Measurements from ENCODE around the gene DYNC2H1. TPM values are rescaled to one million over a fixed set of nuclear protein-coding genes. Genes with fewer than 3 reads are reported as not detected.

Gene DYNC2H1
- total and polyA plus RNA-seq, 8 donors, result 12.8 to 41.2 (median 31.1) TPM

DNA sequence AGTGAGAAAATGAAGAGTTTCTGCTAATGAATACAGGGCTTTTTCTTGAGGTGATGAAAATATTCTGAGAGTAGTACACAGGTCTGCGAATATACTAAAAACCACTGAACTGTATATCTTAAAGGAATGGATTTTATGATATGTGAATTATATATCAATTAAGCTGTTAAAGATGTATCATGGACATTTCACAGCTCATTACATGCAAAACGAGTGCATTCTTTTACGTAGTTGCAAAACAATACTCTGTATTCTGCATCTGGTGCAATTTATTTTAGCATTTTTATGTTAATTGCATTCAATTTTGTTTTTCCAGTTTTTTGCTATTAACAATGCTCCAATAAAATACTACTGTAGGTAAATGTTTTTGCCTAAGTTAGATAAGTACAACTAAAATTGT, 411.6 kb downstream of the DYNC2H1 start:
- H3K36me3 ChIP-seq, result no peaks in the 10 kb centered on the region
- DNase-seq, result no peak
- no peaks in the 10 kb centered on the region for H3K4me1 ChIP-seq
- TF ChIP-seq, protein P1, sequence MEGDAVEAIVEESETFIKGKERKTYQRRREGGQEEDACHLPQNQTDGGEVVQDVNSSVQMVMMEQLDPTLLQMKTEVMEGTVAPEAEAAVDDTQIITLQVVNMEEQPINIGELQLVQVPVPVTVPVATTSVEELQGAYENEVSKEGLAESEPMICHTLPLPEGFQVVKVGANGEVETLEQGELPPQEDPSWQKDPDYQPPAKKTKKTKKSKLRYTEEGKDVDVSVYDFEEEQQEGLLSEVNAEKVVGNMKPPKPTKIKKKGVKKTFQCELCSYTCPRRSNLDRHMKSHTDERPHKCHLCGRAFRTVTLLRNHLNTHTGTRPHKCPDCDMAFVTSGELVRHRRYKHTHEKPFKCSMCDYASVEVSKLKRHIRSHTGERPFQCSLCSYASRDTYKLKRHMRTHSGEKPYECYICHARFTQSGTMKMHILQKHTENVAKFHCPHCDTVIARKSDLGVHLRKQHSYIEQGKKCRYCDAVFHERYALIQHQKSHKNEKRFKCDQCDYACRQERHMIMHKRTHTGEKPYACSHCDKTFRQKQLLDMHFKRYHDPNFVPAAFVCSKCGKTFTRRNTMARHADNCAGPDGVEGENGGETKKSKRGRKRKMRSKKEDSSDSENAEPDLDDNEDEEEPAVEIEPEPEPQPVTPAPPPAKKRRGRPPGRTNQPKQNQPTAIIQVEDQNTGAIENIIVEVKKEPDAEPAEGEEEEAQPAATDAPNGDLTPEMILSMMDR (IDR thresholded peaks at IDR 0.05), result no peak
- H3K4me3 ChIP-seq, result no peak overlapping the region
- no peak overlapping the region for H3K27ac ChIP-seq
- intact Hi-C loops (cut with DNase I), result no loop called here
- peaks cover 0 to 3% of the 10 kb centered on the region in 2 donors for H3K9me3 ChIP-seq
- no peak for ATAC-seq
- no peaks in the 10 kb centered on the region for H3K27me3 ChIP-seq

DNA sequence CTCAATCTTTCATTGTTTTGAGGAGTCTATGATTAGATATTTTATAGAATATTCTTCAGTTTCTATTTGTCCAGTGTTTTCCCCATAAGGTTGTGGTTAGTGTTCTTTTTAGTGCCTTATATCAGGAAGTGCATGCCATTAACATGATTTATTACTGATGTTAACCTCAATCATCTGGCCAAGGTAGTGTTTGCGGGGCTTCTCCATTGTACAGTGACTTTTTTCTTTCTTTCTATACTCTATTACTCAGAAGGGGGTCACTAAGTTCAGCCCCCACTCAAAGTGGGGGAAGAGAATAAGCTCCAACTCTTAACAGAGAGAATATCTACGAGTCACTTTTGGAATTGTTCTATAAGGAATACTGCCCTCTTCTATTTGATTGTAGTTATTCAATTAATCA, 415.8 kb downstream of the DYNC2H1 start:
- Histone ChIP-seq H3K9me3 (no peaks in the 10 kb centered on the region), H3K4me3 (no peak overlapping the region), H3K27ac (no peak overlapping the region), H3K36me3 (no peaks in the 10 kb centered on the region), H3K4me1 (no peaks in the 10 kb centered on the region), H3K27me3 (no peaks in the 10 kb centered on the region)
- intact Hi-C loops (cut with DNase I), result no loop called here
- TF ChIP-seq, protein P1 (IDR thresholded peaks at IDR 0.05), result no peak
- DNase-seq (no peak), ATAC-seq (no peak)

- DNase-seq (peak in 2 of 4 donors; percentile 10 to 50), ATAC-seq (no peak)
- no peaks in the 10 kb centered on the region for H3K36me3 ChIP-seq
- H3K27me3 ChIP-seq, result no peaks in the 10 kb centered on the region
- H3K9me3 ChIP-seq, result no peaks in the 10 kb centered on the region
- TF ChIP-seq, protein P1 (IDR thresholded peaks at IDR 0.05), result no peak
- no peaks in the 10 kb centered on the region for H3K4me1 ChIP-seq
- no peak overlapping the region for H3K27ac ChIP-seq
- intact Hi-C loops (cut with DNase I), result no loop called here
- no peak overlapping the region for H3K4me3 ChIP-seq
These were observed 418.8 kb downstream of the DYNC2H1 start for GRCh38 chr11:103528046-103528445.

GRCh38 chr11:103528596-103528995, 419.4 kb downstream of the DYNC2H1 start:
- intact Hi-C loops (cut with DNase I), result no loop called here
- no peak for ATAC-seq

GRCh38 chr11:103529181-103529684, 420.0 kb downstream of the DYNC2H1 start:
- intact Hi-C loops (cut with DNase I), result no loop called here
- no peaks in the 10 kb centered on the region for H3K27me3 ChIP-seq
- TF ChIP-seq, protein P1 (IDR thresholded peaks at IDR 0.05), result no peak
- no peaks in the 10 kb centered on the region for H3K36me3 ChIP-seq
- no peaks in the 10 kb centered on the region for H3K9me3 ChIP-seq
- H3K4me1 ChIP-seq, result no peaks in the 10 kb centered on the region
- ATAC-seq (no peak), DNase-seq (no peak)
- no peak overlapping the region for H3K4me3 ChIP-seq
- no peak overlapping the region for H3K27ac ChIP-seq

More at GRCh38 chr11:103528596-103528995, 419.4 kb downstream of the DYNC2H1 start:
- no peak for DNase-seq
- no peaks in the 10 kb centered on the region for H3K36me3 ChIP-seq
- H3K9me3 ChIP-seq, result no peaks in the 10 kb centered on the region
- no peak overlapping the region for H3K4me3 ChIP-seq
- H3K27ac ChIP-seq, result no peak overlapping the region
- TF ChIP-seq, protein P1 (IDR thresholded peaks at IDR 0.05), result no peak
- no peaks in the 10 kb centered on the region for H3K4me1 ChIP-seq
- H3K27me3 ChIP-seq, result no peaks in the 10 kb centered on the region

Other genes starting within 250 kb of the DYNC2H1 start
- gene MMP12, start 234.4 kb upstream of the DYNC2H1 start, total RNA-seq, result under 1 TPM in 1 of 2 donors, not detected in 1; 0.71 TPM
- not detected for gene MMP12, start 234.4 kb upstream of the DYNC2H1 start, polyA plus RNA-seq (ENCODE audit: insufficient read length in 6 of 6)
- under 1 TPM in 1 of 2 donors, not detected in 1; 0.87 TPM for gene MMP13, start 153.7 kb upstream of the DYNC2H1 start, total RNA-seq
- gene MMP13, start 153.7 kb upstream of the DYNC2H1 start, polyA plus RNA-seq (ENCODE audit: insufficient read length in 6 of 6), result not detected
- gene DCUN1D5, start 17.3 kb upstream of the DYNC2H1 start, total RNA-seq, result 10 to 100 TPM; 23.8 to 23.9 TPM
- 10 to 100 TPM; 32.6 to 38.3 (median 36.4) TPM for gene DCUN1D5, start 17.3 kb upstream of the DYNC2H1 start, polyA plus RNA-seq (ENCODE audit: insufficient read length in 6 of 6)

Measured in left lung (tissue), 10 donors.